Keratinocyte (primary cell): ENCODE measurements around the gene MROH7. TPM values are rescaled to one million over a fixed set of nuclear protein-coding genes. Genes with fewer than 3 reads are reported as not detected.

ENCODE experiments used
- DNase-seq: peaks from one replicate; pipeline ENCODE4 v3.0.0-alpha.2; 2011; ENCODE audit warnings: low read depth, missing footprints, low spot score
- FAIRE-seq: peaks from 2 replicates; lab custom pipeline; 2011; peaks lifted over from hg19 to GRCh38; lab: Jason Lieb, UNC
- H2AFZ ChIP-seq: 2 replicates; pipeline ENCODE4 v1.6.0; 2012; ENCODE audit warnings: low read length, control low read depth, inconsistent platforms; ENCODE audit not compliant: control insufficient read depth
- H3K27ac ChIP-seq: 2 replicates; pipeline ENCODE4 v1.5.1; 2011; ENCODE audit warnings: low read length; ENCODE audit not compliant: control insufficient read depth, insufficient read depth
- H3K27me3 ChIP-seq: 3 replicates; pipeline ENCODE4 v1.6.0; 2011; ENCODE audit warnings: low read length; ENCODE audit not compliant: control insufficient read depth, insufficient read depth; ENCODE audit errors: extremely low read depth
- H3K36me3 ChIP-seq, 2 experiments: 2 replicates in 1 of 2; 3 replicates in 1 of 2; pipeline ENCODE4 v1.5.1; 2011; ENCODE audit warnings: low read length in 2 of 2, mild to moderate bottlenecking in 1 of 2; ENCODE audit not compliant: control insufficient read depth in 2 of 2, insufficient read depth in 2 of 2; ENCODE audit errors: extremely low read depth in 1 of 2
- H3K4me1 ChIP-seq: 3 replicates; pipeline ENCODE4 v1.5.1; 2011; ENCODE audit warnings: low read length; ENCODE audit not compliant: control insufficient read depth, insufficient read depth; ENCODE audit errors: extremely low read depth
- H3K4me2 ChIP-seq: 3 replicates; pipeline ENCODE4 v1.6.0; 2011; ENCODE audit warnings: low read depth, low read length; ENCODE audit not compliant: control insufficient read depth, insufficient read depth; ENCODE audit errors: extremely low read depth
- H3K4me3 ChIP-seq, 3 experiments: fragments of 200-600 bp in 1 of 3; sonication (generic) in 1 of 3; 2 replicates in 2 of 3; 3 replicates in 1 of 3; pipeline ENCODE4 v1.5.1; 2011 to 2016; ENCODE audit warnings: low read length in 3 of 3, mild to moderate bottlenecking in 3 of 3, control low read depth in 2 of 3, inconsistent platforms in 1 of 3, low read depth in 1 of 3, mixed read lengths in 1 of 3, mixed run types in 1 of 3, moderate library complexity in 1 of 3; ENCODE audit not compliant: control insufficient read depth in 2 of 3, insufficient read depth in 2 of 3; ENCODE audit errors: extremely low read depth in 1 of 3
- H3K79me2 ChIP-seq: 2 replicates; pipeline ENCODE4 v1.6.0; 2012; ENCODE audit warnings: low read length; ENCODE audit not compliant: control insufficient read depth, insufficient read depth
- H3K9ac ChIP-seq: 3 replicates; pipeline ENCODE4 v1.6.0; 2011; ENCODE audit warnings: low read length; ENCODE audit not compliant: control insufficient read depth, insufficient read depth; ENCODE audit errors: extremely low read depth
- H3K9me1 ChIP-seq: 3 replicates; pipeline ENCODE4 v1.6.0; 2011; ENCODE audit warnings: low read length; ENCODE audit not compliant: control insufficient read depth, insufficient read depth; ENCODE audit errors: extremely low read depth
- H3K9me3 ChIP-seq: 2 replicates; pipeline ENCODE4 v1.5.1; 2012; ENCODE audit warnings: low read depth, low read length; ENCODE audit not compliant: control insufficient read depth
- H4K20me1 ChIP-seq: 3 replicates; pipeline ENCODE4 v1.6.0; 2011; ENCODE audit warnings: low read length; ENCODE audit not compliant: control insufficient read depth, insufficient read depth; ENCODE audit errors: extremely low read depth
- CTCF ChIP-seq, 3 experiments: IDR thresholded peaks in 1 of 3; conservative IDR thresholded peaks in 1 of 3; optimal IDR thresholded peaks in 1 of 3; 2 replicates in 2 of 3; 3 replicates in 1 of 3; pipeline versions ENCODE3 to v1.5.1; 2011; ENCODE audit warnings: low read length in 3 of 3, mild to moderate bottlenecking in 3 of 3, moderate library complexity in 2 of 3, control low read depth in 1 of 3, inconsistent platforms in 1 of 3; ENCODE audit not compliant: insufficient read depth in 2 of 3; ENCODE audit errors: extremely low read depth in 1 of 3
- EZH2 ChIP-seq: IDR thresholded peaks from one replicate; pipeline ENCODE4 v1.6.1; 2012; ENCODE audit warnings: inconsistent platforms, mild to moderate bottlenecking, low read length, moderate library complexity
- dilution Hi-C: fragments of 300-500 bp; cut with MboI; formaldehyde crosslinking; loops from one replicate; pipeline ENCODE4 v1.7.0; 2020; ENCODE audit warnings: low sequenced_read_pairs; ENCODE audit not compliant: extremely low pct_ligation_motif_present
- polyA plus RNA-seq, 5 experiments: library from polyadenylated mRNA; depleted of rRNA in 3 of 5; stranded (reverse) in 3 of 5; stranded (forward) in 1 of 5; unstranded in 1 of 5; fragments of >200 nt; gene quantifications; 1 replicate in 1 of 5; 2 replicates in 3 of 5; 3 replicates in 1 of 5; pipeline versions ENCODE4 v1.2.1 to v1.2.3, GENCODE V29; 2011 to 2012; ENCODE audit warnings: missing spikeins in 2 of 5, low read depth in 1 of 5, low replicate concordance in 1 of 5

MROH7 gene
- polyA plus RNA-seq, 1 donor (not counting 4 experiments of a cell fraction or from before 2014, with no cell fraction given), result not detected

- no peak for DNase-seq
- H3K79me2 ChIP-seq, result no peaks in the 10 kb centered on the region
- H2AFZ ChIP-seq, result no peak overlapping the region
- no peaks in the 10 kb centered on the region for H4K20me1 ChIP-seq
- H3K36me3 ChIP-seq, result no peaks in the 10 kb centered on the region
- H3K4me3 ChIP-seq, result no peak overlapping the region
- TF ChIP-seq EZH2, result no peak
- TF ChIP-seq CTCF (optimal IDR thresholded peaks at IDR 0.05 in 1 of 3, IDR thresholded peaks at IDR 0.05 in 1 of 3, conservative IDR thresholded peaks at IDR 0.05 in 1 of 3; ENCODE audit: extremely low read depth in 1 of 3, insufficient read depth in 2 of 3, low read length in 3 of 3), result no peak
- dilution Hi-C loops, result no loop called here
- peaks cover 15% of the 10 kb centered on the region for H3K4me1 ChIP-seq
- no peak overlapping the region for H3K27ac ChIP-seq
- no peak overlapping the region for H3K9ac ChIP-seq
- H3K9me1 ChIP-seq, result peaks cover 2% of the 10 kb centered on the region
- no peaks in the 10 kb centered on the region for H3K27me3 ChIP-seq
- H3K9me3 ChIP-seq, result no peaks in the 10 kb centered on the region
- no peak for FAIRE-seq
- H3K4me2 ChIP-seq, result no peak overlapping the region
Observed at GRCh38 chr1:54611621-54612020, 30.0 kb upstream of the MROH7 start.

GRCh38 chr1:54614024-54614423 is 27.6 kb upstream of the MROH7 start:
- Histone ChIP-seq H3K9me3 (no peaks in the 10 kb centered on the region), H3K36me3 (no peaks in the 10 kb centered on the region), H3K9ac (no peak overlapping the region), H4K20me1 (no peaks in the 10 kb centered on the region), H3K9me1 (peaks cover 2% of the 10 kb centered on the region), H3K27me3 (no peaks in the 10 kb centered on the region), H3K4me2 (no peak overlapping the region), H3K4me1 (peaks cover 15% of the 10 kb centered on the region), H3K4me3 (no peak overlapping the region), H3K27ac (no peak overlapping the region), H2AFZ (no peak overlapping the region), H3K79me2 (no peaks in the 10 kb centered on the region)
- FAIRE-seq, result no peak
- dilution Hi-C loops, result no loop called here
- TF ChIP-seq CTCF (optimal IDR thresholded peaks at IDR 0.05 in 1 of 3, IDR thresholded peaks at IDR 0.05 in 1 of 3, conservative IDR thresholded peaks at IDR 0.05 in 1 of 3; ENCODE audit: extremely low read depth in 1 of 3, insufficient read depth in 2 of 3, low read length in 3 of 3) (no peak), EZH2 (no peak)
- no peak for DNase-seq
